H9 (cell line): ENCODE results near the gene LMCD1. TPM values are rescaled to one million over a fixed set of nuclear protein-coding genes. Genes with fewer than 3 reads are reported as not detected.

Source experiments
- DNase-seq: peaks from one replicate; pipeline ENCODE4 v3.0.0-alpha.2; 2017
- H2AFZ ChIP-seq: one replicate; pipeline ENCODE4 v1.6.1; 2013; ENCODE audit warnings: mild to moderate bottlenecking, low read length, control low read depth, moderate library complexity
- H2AK5ac ChIP-seq: 2 replicates; pipeline ENCODE4 v1.6.1; 2013; ENCODE audit warnings: low read length, control low read depth, mixed read lengths; ENCODE audit not compliant: insufficient read length
- H2BK120ac ChIP-seq: one replicate; pipeline ENCODE4 v1.6.1; 2013; ENCODE audit warnings: low read depth, mild to moderate bottlenecking, low read length, control low read depth, inconsistent platforms; ENCODE audit not compliant: poor library complexity, severe bottlenecking
- H2BK12ac ChIP-seq: 2 replicates; pipeline ENCODE4 v1.6.1; 2013; ENCODE audit warnings: low read length, control low read depth, mixed read lengths, low read depth; ENCODE audit not compliant: insufficient read length
- H2BK15ac ChIP-seq: 2 replicates; pipeline ENCODE4 v1.6.1; 2013; ENCODE audit warnings: low read depth, low read length, control low read depth
- H2BK20ac ChIP-seq: one replicate; pipeline ENCODE4 v1.6.1; 2013; ENCODE audit warnings: low read depth, mild to moderate bottlenecking, low read length, control low read depth, inconsistent platforms; ENCODE audit not compliant: poor library complexity, severe bottlenecking
- H2BK5ac ChIP-seq: 2 replicates; pipeline ENCODE4 v1.6.1; 2013; ENCODE audit warnings: low read length, control low read depth, mixed read lengths; ENCODE audit not compliant: insufficient read length
- H3K14ac ChIP-seq: 2 replicates; pipeline ENCODE4 v1.6.1; 2013; ENCODE audit warnings: low read length, control low read depth; ENCODE audit not compliant: insufficient read depth
- H3K18ac ChIP-seq: 2 replicates; pipeline ENCODE4 v1.6.1; 2013; ENCODE audit warnings: low read depth, mild to moderate bottlenecking, mixed read lengths, low read length, control low read depth; ENCODE audit not compliant: insufficient read length
- H3K23ac ChIP-seq: 2 replicates; pipeline ENCODE4 v1.6.1; 2013; ENCODE audit warnings: low read length, control low read depth, mixed read lengths, low read depth; ENCODE audit not compliant: insufficient read length
- H3K23me2 ChIP-seq: 2 replicates; pipeline ENCODE4 v1.6.1; 2013; ENCODE audit warnings: low read depth, mild to moderate bottlenecking, mixed read lengths, low read length, control low read depth; ENCODE audit not compliant: insufficient read length, poor library complexity, severe bottlenecking
- H3K27ac ChIP-seq: 2 replicates; pipeline ENCODE4 v1.5.1; 2013; ENCODE audit warnings: low read length, control low read depth, mixed read lengths, low read depth; ENCODE audit not compliant: insufficient read length
- H3K27me3 ChIP-seq: 2 replicates; pipeline ENCODE4 v1.6.1; 2013; ENCODE audit warnings: low read length, control low read depth, inconsistent platforms; ENCODE audit not compliant: insufficient read depth
- H3K4ac ChIP-seq: 2 replicates; pipeline ENCODE4 v1.6.1; 2013; ENCODE audit warnings: low read depth, mild to moderate bottlenecking, control low read depth, inconsistent platforms, low read length, moderate library complexity
- H3K4me1 ChIP-seq: 2 replicates; pipeline ENCODE4 v1.6.1; 2013; ENCODE audit warnings: low read length, control low read depth, inconsistent platforms; ENCODE audit not compliant: insufficient read depth
- H3K4me2 ChIP-seq: 2 replicates; pipeline ENCODE4 v1.6.1; 2013; ENCODE audit warnings: low read length, control low read depth, mixed read lengths; ENCODE audit not compliant: insufficient read length, insufficient read depth
- H3K56ac ChIP-seq: 2 replicates; pipeline ENCODE4 v1.6.1; 2013; ENCODE audit warnings: low read depth, mild to moderate bottlenecking, mixed read lengths, low read length, control low read depth; ENCODE audit not compliant: insufficient read length
- H3K79me1 ChIP-seq: 2 replicates; pipeline ENCODE4 v1.6.1; 2013; ENCODE audit warnings: low read depth, mild to moderate bottlenecking, moderate library complexity, low read length, control low read depth, inconsistent platforms; ENCODE audit not compliant: insufficient read depth, poor library complexity, severe bottlenecking
- H3K79me2 ChIP-seq: 2 replicates; pipeline ENCODE4 v1.6.1; 2013; ENCODE audit warnings: low read length, control low read depth, inconsistent platforms; ENCODE audit not compliant: insufficient read depth
- H3K9ac ChIP-seq: 2 replicates; pipeline ENCODE4 v1.6.1; 2013; ENCODE audit warnings: low read length, control low read depth, mixed read lengths; ENCODE audit not compliant: insufficient read length; ENCODE audit errors: extremely low read depth
- H3K9me3 ChIP-seq: one replicate; pipeline ENCODE4 v1.6.1; 2013; ENCODE audit warnings: low read depth, low read length, inconsistent platforms; ENCODE audit not compliant: control insufficient read depth
- H3T11ph ChIP-seq: one replicate; pipeline ENCODE4 v1.6.1; 2013; ENCODE audit warnings: mild to moderate bottlenecking, low read length, control low read depth, inconsistent platforms
- H4K20me1 ChIP-seq: one replicate; pipeline ENCODE4 v1.6.1; 2013; ENCODE audit not compliant: control insufficient read depth, insufficient read length, insufficient read depth
- H4K5ac ChIP-seq: 2 replicates; pipeline ENCODE4 v1.6.1; 2013; ENCODE audit warnings: low read depth, mild to moderate bottlenecking, mixed read lengths, low read length, control low read depth; ENCODE audit not compliant: insufficient read length
- H4K8ac ChIP-seq: replicated peaks from 2 replicates; pipeline ENCODE4 v1.6.1; 2013; ENCODE audit warnings: low read length, control low read depth, mixed read lengths, low read depth; ENCODE audit not compliant: insufficient read length
- H4K91ac ChIP-seq: 2 replicates; pipeline ENCODE4 v1.6.1; 2013; ENCODE audit warnings: low read depth, mild to moderate bottlenecking, moderate library complexity, mixed read lengths, low read length, control low read depth; ENCODE audit not compliant: insufficient read length
- H3K27ac Mint-ChIP-seq, 3 experiments: 2 replicates in 2 of 3; 3 replicates in 1 of 3; pipeline ENCODE4 v1.8.0; 2020 to 2021; ENCODE audit warnings: mixed read lengths in 3 of 3, mild to moderate bottlenecking in 1 of 3, moderate library complexity in 1 of 3
- H3K27me3 Mint-ChIP-seq: 2 replicates; pipeline ENCODE4 v1.8.0; 2021; ENCODE audit warnings: low read depth, mild to moderate bottlenecking, moderate library complexity, mixed read lengths
- H3K36me3 Mint-ChIP-seq, 3 experiments: 2 replicates in 2 of 3; 3 replicates in 1 of 3; pipeline ENCODE4 v1.8.0; 2020 to 2021; ENCODE audit warnings: low read depth in 3 of 3, mixed read lengths in 3 of 3; ENCODE audit not compliant: insufficient read depth in 1 of 3
- H3K4me1 Mint-ChIP-seq, 2 experiments: 2 replicates each; pipeline ENCODE4 v1.8.0; 2020; ENCODE audit warnings: mixed read lengths in 2 of 2
- H3K4me3 Mint-ChIP-seq, 2 experiments: 2 replicates in 1 of 2; 3 replicates in 1 of 2; pipeline ENCODE4 v1.8.0; 2020 to 2021; ENCODE audit warnings: mild to moderate bottlenecking in 2 of 2, mixed read lengths in 2 of 2, moderate library complexity in 1 of 2
- H3K9me3 Mint-ChIP-seq, 2 experiments: 2 replicates in 1 of 2; 3 replicates in 1 of 2; pipeline ENCODE4 v1.8.0; 2020; ENCODE audit warnings: mild to moderate bottlenecking in 2 of 2, mixed read lengths in 2 of 2, moderate library complexity in 1 of 2
- CTCF ChIP-seq: fragments of 200-600 bp; sonication (generic); conservative IDR thresholded peaks from 3 replicates; pipeline ENCODE4 v1.8.0; 2021; ENCODE audit warnings: antibody characterized with exemption, mild to moderate bottlenecking
- total RNA-seq: library from RNA; stranded (reverse); gene quantifications from 2 replicates; pipeline ENCODE4 v1.2.1, GENCODE V29; 2021

The LMCD1 gene
- total RNA-seq, 1 experiment from 2014 or later: 19.2 TPM

- Histone ChIP-seq H3K4ac (no peak overlapping the region), H3K4me1 (no peaks in the 10 kb centered on the region), H3K23ac (no peak overlapping the region), H4K91ac (no peak overlapping the region), H3K23me2 (no peaks in the 10 kb centered on the region), H4K8ac (no peak overlapping the region), H3K27me3 (no peaks in the 10 kb centered on the region), H3K27ac (no peak overlapping the region), H2BK120ac (no peak overlapping the region), H3K18ac (no peak overlapping the region), H3K79me2 (no peaks in the 10 kb centered on the region), H3K14ac (no peak overlapping the region), H3K79me1 (no peaks in the 10 kb centered on the region), H2AK5ac (no peak overlapping the region), H3T11ph (no peak overlapping the region), H2BK12ac (no peak overlapping the region), H3K9ac (no peak overlapping the region), H2BK5ac (no peak overlapping the region), H3K56ac (no peak overlapping the region), H2BK15ac (no peak overlapping the region), H2AFZ (no peak overlapping the region), H2BK20ac (no peak overlapping the region), H3K9me3 (no peaks in the 10 kb centered on the region), H3K4me2 (no peak overlapping the region), H4K20me1 (no peaks in the 10 kb centered on the region), H4K5ac (no peak overlapping the region)
- Mint-ChIP-seq H3K27me3 (no peaks in the 10 kb centered on the region; the same call in 1 of the 2 replicates), H3K9me3 (peaks cover 0 to 6% of the 10 kb centered on the region in 2 experiments; a peak in 1 of 5 replicates), H3K4me1 (peaks cover 11 to 12% of the 10 kb centered on the region in 2 experiments), H3K27ac (no peak overlapping the region), H3K4me3 (no peak overlapping the region), H3K36me3 (peaks cover 0 to 7% (median 6%) of the 10 kb centered on the region in 3 experiments; a peak in 3 of 7 replicates)
- TF ChIP-seq CTCF: no peak
- DNase-seq: no peak
Observed at GRCh38 chr3:8600457-8600856, 98.8 kb downstream of the LMCD1 start.
